Pulmonary artery endothelial cell (primary cell): ENCODE results near the gene PIGU. TPM values are rescaled to one million over a fixed set of nuclear protein-coding genes. Genes with fewer than 3 reads are reported as not detected.
A peak's percentile ranks its signal among the peaks of the same experiment; 100 is the strongest.
"Not testable (repeated sequence)": the region's sequence is repeated elsewhere in the genome, so short reads cannot be mapped to it uniquely, and the experiment has no call there.

Experiments used
- DNase-seq: peaks from one replicate; pipeline ENCODE4 v3.0.0-alpha.2; 2011; ENCODE audit warnings: low read depth, low spot score
- total RNA-seq: library from RNA; depleted of rRNA; stranded (reverse); fragments of >200 nt; gene quantifications from 2 replicates; pipeline ENCODE4 v1.2.3, GENCODE V29; 2014

Gene PIGU
- total RNA-seq, 1 donor from 2014 or later = 6.3 TPM

- DNase-seq = no peak
Observed at GRCh38 chr20:34624629-34625028, 52.3 kb downstream of the PIGU start.

GRCh38 chr20:34622821-34623451 lies 54.0 kb downstream of the PIGU start:
- no peak for DNase-seq

GRCh38 chr20:34621383-34622367 lies 55.2 kb downstream of the PIGU start:
- DNase-seq = no peak

GRCh38 chr20:34621036-34621343 lies 55.9 kb downstream of the PIGU start:
- no peak for DNase-seq

GRCh38 chr20:34618676-34619075 lies 58.2 kb downstream of the PIGU start:
- no peak for DNase-seq

- DNase-seq = not testable (repeated sequence)
Observed at GRCh38 chr20:34616913-34617312, 60.0 kb downstream of the PIGU start.

- no peak for DNase-seq
Observed at GRCh38 chr20:34615477-34615876, 61.4 kb downstream of the PIGU start.

- DNase-seq = not testable (repeated sequence)
Observed at GRCh38 chr20:34611976-34612375, 64.9 kb downstream of the PIGU start.

- DNase-seq = no peak
Observed at GRCh38 chr20:34607066-34607465, 69.8 kb downstream of the PIGU start.

- DNase-seq = no peak
Observed at GRCh38 chr20:34604980-34605788, 71.7 kb downstream of the PIGU start.

- no peak for DNase-seq
Observed at GRCh38 chr20:34600892-34601653, 75.8 kb downstream of the PIGU start.

GRCh38 chr20:34595377-34596184 lies 81.3 kb downstream of the PIGU start:
- no peak for DNase-seq

- DNase-seq = no peak
Observed at GRCh38 chr20:34586488-34587163, 90.3 kb downstream of the PIGU start.

- no peak for DNase-seq
Observed at GRCh38 chr20:34585019-34585418, 91.9 kb downstream of the PIGU start.

GRCh38 chr20:34583544-34583943 lies 93.3 kb downstream of the PIGU start:
- no peak for DNase-seq

GRCh38 chr20:34582911-34583310 lies 94.0 kb downstream of the PIGU start:
- DNase-seq = no peak

GRCh38 chr20:34582221-34582620 lies 94.7 kb downstream of the PIGU start:
- no peak for DNase-seq

- DNase-seq = peak; percentile 51
Observed at GRCh38 chr20:34581341-34582184, 95.3 kb downstream of the PIGU start.
